ENCODE measurements around the gene ATP9B.
A peak's percentile ranks its signal among the peaks of the same experiment; 100 is the strongest.

The ATP9B gene

GRCh38 chr18:79345366-79345765 lies 276.2 kb downstream of the ATP9B start:
- TF ChIP-seq, protein P1, sequence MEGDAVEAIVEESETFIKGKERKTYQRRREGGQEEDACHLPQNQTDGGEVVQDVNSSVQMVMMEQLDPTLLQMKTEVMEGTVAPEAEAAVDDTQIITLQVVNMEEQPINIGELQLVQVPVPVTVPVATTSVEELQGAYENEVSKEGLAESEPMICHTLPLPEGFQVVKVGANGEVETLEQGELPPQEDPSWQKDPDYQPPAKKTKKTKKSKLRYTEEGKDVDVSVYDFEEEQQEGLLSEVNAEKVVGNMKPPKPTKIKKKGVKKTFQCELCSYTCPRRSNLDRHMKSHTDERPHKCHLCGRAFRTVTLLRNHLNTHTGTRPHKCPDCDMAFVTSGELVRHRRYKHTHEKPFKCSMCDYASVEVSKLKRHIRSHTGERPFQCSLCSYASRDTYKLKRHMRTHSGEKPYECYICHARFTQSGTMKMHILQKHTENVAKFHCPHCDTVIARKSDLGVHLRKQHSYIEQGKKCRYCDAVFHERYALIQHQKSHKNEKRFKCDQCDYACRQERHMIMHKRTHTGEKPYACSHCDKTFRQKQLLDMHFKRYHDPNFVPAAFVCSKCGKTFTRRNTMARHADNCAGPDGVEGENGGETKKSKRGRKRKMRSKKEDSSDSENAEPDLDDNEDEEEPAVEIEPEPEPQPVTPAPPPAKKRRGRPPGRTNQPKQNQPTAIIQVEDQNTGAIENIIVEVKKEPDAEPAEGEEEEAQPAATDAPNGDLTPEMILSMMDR (IDR thresholded peaks at IDR 0.05; ENCODE audit: low read depth, low read length), result no peak
- DNase-seq (ENCODE audit: extremely low read depth, low read depth), result no peak

DNA sequence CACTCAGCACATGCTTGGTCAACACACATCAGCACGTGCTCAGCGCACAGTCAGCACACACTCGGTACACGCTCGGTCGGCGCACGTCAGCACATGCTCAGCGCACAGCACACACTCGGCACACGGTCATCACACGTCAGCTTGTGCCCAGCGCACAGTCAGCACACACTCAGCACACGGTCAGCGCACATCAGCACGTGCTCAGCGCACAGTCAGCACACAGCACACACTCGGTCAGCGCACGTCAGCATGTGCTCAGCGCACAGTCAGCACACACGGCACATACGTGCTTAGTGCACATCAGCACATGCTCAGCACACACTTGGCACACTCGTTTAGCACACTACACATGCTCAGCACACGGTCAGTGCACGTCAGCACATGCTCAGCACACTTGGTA lies 276.8 kb downstream of the ATP9B start:
- TF ChIP-seq, protein P1 (IDR thresholded peaks at IDR 0.05; ENCODE audit: low read depth, low read length), result no peak
- no peak for DNase-seq (ENCODE audit: extremely low read depth, low read depth)

GRCh38 chr18:79348066-79348465 lies 278.9 kb downstream of the ATP9B start:
- DNase-seq (ENCODE audit: extremely low read depth, low read depth), result no peak
- TF ChIP-seq, protein P1 (IDR thresholded peaks at IDR 0.05; ENCODE audit: low read depth, low read length), result no peak

DNA sequence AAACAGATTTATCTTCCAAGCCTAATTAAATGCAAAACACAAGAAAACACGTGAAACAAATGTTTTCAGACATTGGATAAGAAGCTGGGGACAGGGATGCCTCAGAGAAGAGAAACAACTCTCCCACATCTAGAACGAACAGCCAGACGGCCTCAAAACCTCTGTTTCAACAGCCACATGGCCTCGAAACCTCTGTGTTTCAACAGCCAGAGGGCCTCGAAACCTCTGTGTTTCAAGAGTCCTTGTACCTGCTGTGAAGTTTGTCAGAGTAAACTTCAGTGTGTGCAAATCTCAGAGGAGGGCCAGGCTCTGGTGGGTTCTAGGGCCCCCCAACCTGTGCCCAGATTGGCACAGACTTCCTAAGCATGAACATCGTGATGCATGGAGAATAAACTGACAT lies 283.2 kb downstream of the ATP9B start:
- DNase-seq (ENCODE audit: extremely low read depth, low read depth), result no peak
- TF ChIP-seq, protein P1 (IDR thresholded peaks at IDR 0.05; ENCODE audit: low read depth, low read length), result no peak

DNA sequence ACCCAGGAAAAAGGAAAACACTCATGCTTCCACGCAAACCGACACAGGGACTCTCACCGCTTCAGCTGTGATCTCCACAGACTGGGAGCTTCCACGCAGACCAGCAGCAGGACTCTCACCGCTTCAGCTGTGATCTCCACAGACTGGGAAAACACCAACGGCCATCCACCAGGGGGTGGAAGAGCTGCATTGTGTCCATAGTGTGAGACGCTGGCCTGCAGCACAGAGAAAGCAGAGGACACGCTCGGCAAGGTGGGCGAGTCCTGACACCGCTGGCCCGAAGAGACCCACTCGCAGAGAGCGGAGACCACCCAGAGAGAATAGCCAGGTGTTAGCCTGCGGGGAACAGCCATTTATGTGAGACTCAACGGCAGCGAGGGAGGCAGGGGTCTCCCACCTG lies 284.1 kb downstream of the ATP9B start:
- TF ChIP-seq, protein P1 (IDR thresholded peaks at IDR 0.05; ENCODE audit: low read depth, low read length), result peak; percentile 4
- DNase-seq (ENCODE audit: extremely low read depth, low read depth), result no peak

GRCh38 chr18:79354350-79354749 lies 285.2 kb downstream of the ATP9B start:
- TF ChIP-seq, protein P1 (IDR thresholded peaks at IDR 0.05; ENCODE audit: low read depth, low read length), result no peak
- no peak for DNase-seq (ENCODE audit: extremely low read depth, low read depth)

DNA sequence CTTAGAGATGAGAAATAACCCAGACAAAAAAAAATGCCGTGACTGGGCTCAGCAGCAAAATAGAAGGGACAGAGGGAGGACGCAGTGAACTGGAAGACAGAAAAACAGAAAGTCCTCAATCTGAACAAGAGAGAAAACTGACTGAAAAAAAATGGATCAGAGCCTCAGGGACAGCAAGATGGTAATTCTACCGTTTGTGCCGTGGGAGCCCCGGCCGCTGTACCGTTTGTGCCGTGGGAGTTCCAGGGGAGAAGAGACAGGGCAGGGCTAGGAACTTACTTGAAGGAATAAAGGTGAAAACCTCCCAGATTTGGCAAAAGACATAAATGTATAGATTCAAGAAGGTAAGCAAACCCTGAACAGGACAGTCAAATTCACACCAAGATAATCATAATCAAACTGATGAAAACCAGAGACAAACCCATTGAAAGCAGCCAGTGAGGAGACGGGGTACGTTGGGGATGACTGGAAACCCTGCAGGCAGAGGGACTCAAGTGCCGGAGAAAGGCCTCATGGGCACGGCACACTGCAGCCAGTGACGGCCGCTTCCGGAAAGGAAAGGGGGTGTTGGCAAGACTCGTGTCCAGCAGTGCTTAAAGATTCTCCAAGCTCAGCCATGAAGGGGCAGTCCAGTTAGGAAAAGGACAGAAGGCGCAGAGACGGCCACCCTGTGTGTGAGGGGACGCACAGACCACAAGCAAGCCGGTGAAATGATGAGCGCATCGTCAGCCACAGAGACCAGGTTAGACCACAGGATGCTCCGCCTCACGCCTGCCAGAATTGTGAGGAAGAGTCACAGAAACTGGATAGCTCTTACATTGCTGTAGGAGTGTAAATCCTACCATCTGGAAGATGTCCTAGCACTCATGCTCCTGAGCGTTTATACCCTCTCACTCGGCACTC lies 286.5 kb downstream of the ATP9B start:
- TF ChIP-seq, protein P1 (IDR thresholded peaks at IDR 0.05; ENCODE audit: low read depth, low read length), result no peak
- no peak for DNase-seq (ENCODE audit: extremely low read depth, low read depth)
